HG03354 (cell line): ENCODE data around the gene SBNO1.
"Not testable (repeated sequence)": the region's sequence is repeated elsewhere in the genome, so short reads cannot be mapped to it uniquely, and the experiment has no call there.

Experiments
- ATAC-seq: cut with Tn5 transposase; IDR thresholded peaks from one replicate; pipeline ENCODE4 v1.9.1; 2021; ENCODE audit warnings: mild to moderate bottlenecking; ENCODE audit not compliant: unreplicated experiment, poor library complexity, severe bottlenecking

The SBNO1 gene

GRCh38 chr12:123364532-123365024 lies at the start of gene SBNO1:
Gene SBNO1, minus strand, starts transcription at chr12:123364847. Its CDS starts 14,406 bp downstream, at chr12:123350441.
- ATAC-seq, result peak; percentile 45

- ATAC-seq, result no peak
Observed at GRCh38 chr12:123410041-123410412, 45.4 kb upstream of the SBNO1 start.

GRCh38 chr12:123409284-123410040 lies 44.8 kb upstream of the SBNO1 start:
- not testable (repeated sequence) for ATAC-seq

- ATAC-seq, result not testable (repeated sequence)
Observed at GRCh38 chr12:123408619-123409018, 44.0 kb upstream of the SBNO1 start.

- ATAC-seq, result not testable (repeated sequence)
Observed at GRCh38 chr12:123407934-123408333, 43.3 kb upstream of the SBNO1 start.

- not testable (repeated sequence) for ATAC-seq
Observed at GRCh38 chr12:123407269-123407668, 42.6 kb upstream of the SBNO1 start.

GRCh38 chr12:123404581-123404980 lies 39.9 kb upstream of the SBNO1 start:
- no peak for ATAC-seq

- ATAC-seq, result no peak
Observed at GRCh38 chr12:123401753-123402683, 37.4 kb upstream of the SBNO1 start.

- no peak for ATAC-seq
Observed at GRCh38 chr12:123399255-123399617, 34.6 kb upstream of the SBNO1 start.

GRCh38 chr12:123398550-123399254 lies 34.1 kb upstream of the SBNO1 start:
- no peak for ATAC-seq

GRCh38 chr12:123398177-123398549 lies 33.5 kb upstream of the SBNO1 start:
- no peak for ATAC-seq

GRCh38 chr12:123397400-123397799 lies 32.8 kb upstream of the SBNO1 start:
- ATAC-seq, result no peak

GRCh38 chr12:123396954-123397353 lies 32.3 kb upstream of the SBNO1 start:
- ATAC-seq, result no peak

GRCh38 chr12:123396543-123396942 lies 31.9 kb upstream of the SBNO1 start:
- ATAC-seq, result no peak

GRCh38 chr12:123395236-123395635 lies 30.6 kb upstream of the SBNO1 start:
- no peak for ATAC-seq

- no peak for ATAC-seq
Observed at GRCh38 chr12:123393747-123394146, 29.1 kb upstream of the SBNO1 start.

- no peak for ATAC-seq
Observed at GRCh38 chr12:123391546-123392343, 27.1 kb upstream of the SBNO1 start.

- ATAC-seq, result no peak
Observed at GRCh38 chr12:123390498-123391426, 26.1 kb upstream of the SBNO1 start.
